ENCODE measurements around the gene HYDIN. TPM values are rescaled to one million over a fixed set of nuclear protein-coding genes. Genes with fewer than 3 reads are reported as not detected.
"Not testable (repeated sequence)": the region's sequence is repeated elsewhere in the genome, so short reads cannot be mapped to it uniquely, and the experiment has no call there.

Gene HYDIN
- total RNA-seq, 1 donor from 2014 or later: 0.07 TPM

DNA sequence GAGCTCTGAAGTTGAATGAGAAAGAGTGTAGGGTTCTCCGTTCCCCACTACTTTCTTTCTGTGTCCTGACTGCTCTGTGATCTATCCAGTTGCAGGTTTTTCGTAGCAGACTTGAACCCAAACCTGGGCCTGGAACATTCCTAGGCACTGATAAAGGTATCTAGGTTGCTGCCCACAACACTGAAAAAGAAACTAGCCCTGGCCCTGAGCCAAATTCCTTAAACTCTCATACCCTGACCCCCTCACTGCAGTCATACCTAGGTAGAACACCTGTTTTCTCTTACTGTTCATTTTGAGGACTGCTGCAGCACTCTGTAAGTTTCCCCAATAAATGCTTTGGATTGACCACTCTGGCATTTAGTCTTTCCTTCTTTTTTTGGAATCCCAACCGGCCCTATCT is 5.4 kb downstream of the HYDIN start:
- DNase-seq (ENCODE audit: low read depth, low spot score): no peak

DNA sequence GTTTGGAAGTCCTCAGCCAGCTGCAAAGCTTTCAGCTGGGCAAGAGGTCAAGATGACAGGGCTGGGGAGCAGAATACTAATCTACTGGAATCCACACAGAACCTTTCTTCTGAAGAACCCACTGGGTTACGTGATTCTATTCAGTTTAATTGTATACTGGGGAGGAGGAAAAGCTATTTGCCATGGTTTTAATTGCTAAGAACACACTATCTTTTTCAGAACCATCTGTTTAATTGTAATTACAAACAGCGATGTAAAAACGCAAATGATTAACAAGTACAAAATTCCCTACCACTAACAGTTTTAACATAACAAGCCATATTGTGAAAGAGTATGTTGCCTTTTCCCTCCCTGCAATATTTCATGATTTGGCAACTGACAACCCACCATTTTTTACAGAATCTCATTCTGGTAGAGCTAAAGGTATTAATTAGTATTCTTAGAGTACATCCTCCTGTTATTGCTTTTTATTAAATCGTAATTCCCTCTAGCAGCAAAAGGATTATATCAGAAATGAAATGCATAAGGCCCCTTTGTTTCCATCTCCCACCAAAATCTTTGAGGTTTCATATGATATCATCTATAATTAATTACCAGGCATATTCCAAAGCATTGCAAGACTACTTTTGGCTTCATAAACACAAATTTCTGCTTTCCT is 12.1 kb downstream of the HYDIN start:
- no peak for DNase-seq (ENCODE audit: low read depth, low spot score)

DNA sequence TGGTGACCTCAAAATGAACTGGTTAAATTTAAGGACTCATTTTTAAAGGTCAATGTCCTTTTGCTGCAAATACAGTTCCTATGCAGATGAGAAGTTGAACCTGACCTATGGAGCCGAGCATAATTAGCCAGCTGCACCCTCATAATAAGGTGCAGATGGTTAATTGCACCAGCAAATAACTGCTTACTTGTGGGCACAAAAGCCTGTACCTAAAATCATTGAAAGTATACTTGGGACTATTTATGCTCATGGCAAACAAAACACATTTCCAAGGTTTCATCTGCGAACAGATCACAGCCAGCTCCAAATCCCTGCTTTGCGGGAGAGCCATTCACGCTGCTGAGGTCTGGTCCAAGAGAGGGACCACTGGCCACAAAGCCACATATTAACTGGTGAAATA is 13.0 kb downstream of the HYDIN start:
- DNase-seq (ENCODE audit: low read depth, low spot score): no peak

DNA sequence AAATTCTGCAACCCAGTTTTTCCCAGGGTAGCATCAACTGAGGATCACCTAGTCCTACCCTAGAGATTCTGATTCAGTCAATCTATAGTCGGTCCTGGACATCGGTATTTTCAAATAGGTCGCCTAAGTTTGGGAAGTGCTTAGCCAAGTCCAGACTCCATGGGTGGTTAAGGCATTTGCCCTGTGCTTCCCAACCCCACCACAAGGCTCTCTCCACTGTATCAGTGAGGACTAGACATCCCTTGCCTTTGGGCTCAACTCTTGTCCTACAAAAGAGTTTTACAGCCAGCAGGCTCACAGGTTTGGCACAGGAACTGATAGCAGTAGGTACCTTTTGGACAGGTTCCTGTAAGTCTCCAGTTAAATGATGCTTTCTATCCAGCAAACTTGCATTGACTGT is 13.8 kb downstream of the HYDIN start:
- DNase-seq (ENCODE audit: low read depth, low spot score): no peak

DNA sequence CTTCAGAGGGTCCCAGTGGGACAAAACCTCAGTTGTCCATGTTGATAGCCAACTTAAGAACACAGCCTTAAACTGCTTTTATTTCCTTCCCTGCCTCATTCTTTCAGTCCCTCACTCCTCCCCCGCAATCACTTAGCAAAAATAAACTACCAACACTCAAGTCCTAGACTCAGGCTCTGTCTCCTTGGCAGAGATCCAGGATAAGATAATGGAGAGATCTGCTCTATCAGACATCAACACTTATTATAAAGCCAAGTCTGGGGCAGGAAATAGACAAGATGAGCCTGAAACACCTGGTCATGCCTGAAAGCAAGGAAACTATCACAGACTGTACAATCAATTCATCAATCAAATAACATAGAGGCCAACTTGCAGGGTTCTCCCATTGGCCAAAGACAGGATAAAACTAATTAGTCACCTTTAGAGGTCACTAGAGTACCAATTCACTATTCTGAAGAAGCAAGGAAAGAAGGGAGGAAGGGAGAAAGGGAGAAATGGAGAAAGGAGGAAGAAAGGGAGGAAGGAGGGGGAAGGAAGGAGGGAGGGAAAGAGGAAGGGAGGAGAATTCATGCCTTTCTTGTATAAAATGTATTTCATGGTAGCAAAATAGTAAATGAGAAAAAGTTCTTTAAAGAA is 15.7 kb downstream of the HYDIN start:
- no peak for DNase-seq (ENCODE audit: low read depth, low spot score)

DNA sequence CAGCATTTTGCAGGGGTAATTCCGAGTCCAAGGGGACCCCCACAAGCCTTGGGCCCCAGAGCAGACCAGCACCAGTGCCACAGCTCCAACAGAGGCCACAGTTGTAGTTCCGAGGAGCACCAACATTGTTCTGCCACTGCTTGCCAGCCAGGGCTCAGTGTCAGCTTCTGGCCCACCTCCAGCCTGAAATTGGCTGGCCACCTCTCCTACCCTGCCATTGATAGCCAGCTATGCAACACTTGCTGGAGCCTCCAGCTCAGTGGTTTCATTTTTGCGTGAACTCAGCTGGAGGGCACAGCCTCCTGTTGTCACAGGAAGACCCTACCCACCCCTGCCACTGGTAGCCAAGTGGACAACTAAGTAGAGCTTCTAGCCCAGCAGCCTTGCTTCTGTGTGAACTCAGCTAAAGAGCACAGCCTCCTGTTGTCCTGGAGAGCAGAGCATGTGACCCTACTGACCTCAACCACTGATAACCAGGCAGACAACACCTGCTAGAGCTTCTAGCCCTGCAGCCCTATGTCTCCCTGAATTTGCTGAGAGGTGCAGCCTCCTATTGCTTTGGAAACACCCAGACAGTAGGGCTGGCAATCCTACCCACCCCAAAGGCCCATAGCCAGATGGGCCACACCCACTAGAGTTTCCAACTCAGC is 24.9 kb downstream of the HYDIN start:
- DNase-seq (ENCODE audit: low read depth, low spot score): no peak

DNA sequence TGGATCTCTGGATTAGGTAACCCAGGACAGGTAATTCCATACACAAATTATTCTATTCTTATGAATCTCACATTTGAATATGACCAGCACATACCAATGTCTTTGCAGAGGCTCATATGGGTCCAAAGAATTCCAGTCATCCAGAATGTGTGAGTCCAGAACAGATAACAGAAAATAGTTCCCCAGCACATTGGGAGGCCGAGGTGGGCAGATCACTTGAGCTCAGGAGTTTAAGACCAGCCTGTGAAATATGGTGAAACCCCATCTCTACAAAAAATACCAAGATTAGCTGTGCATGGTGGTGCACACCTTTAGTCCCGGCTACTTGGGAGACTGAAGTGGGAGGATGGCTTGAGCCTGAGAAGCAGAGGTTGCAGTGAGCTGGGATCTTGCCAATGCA is 26.9 kb downstream of the HYDIN start:
- no peak for DNase-seq (ENCODE audit: low read depth, low spot score)

DNA sequence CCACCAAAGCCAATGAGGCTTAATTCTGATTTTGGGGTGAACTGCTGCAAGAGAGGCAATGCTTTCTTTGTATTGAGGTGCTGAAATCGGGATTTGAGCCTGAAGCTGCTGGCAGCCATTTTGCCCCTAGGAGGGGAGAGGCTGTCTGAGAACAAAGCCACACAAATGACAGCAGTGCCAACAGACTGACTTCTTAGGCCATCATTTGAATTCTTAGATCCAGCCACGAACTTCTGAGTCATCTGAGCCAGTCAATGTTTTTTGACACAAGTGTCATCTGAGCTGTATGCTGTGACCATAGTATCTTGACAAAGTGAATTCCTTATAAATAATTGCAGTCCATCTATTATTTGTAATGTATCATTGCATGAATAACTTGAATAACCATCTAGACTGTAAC is 29.0 kb downstream of the HYDIN start:
- DNase-seq (ENCODE audit: low read depth, low spot score): no peak

DNA sequence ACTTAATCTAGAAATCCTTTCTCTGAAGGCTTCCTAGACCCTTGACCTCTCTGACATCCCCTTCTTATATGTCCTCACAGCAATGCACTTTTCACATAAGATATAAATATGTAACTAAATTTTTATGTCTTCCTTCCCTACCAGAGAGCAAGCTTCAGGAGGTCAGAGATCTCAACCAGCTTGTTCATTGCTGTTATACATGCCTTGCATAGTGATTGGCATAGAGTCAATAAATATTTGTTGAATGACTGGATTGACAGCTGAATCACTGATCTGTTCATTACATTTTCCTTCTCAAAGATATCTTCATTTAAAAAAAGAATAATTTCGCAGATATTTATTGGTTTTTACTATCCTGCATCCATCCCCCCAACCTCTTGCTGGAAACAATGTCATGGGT is 29.5 kb downstream of the HYDIN start:
- no peak for DNase-seq (ENCODE audit: low read depth, low spot score)

DNA sequence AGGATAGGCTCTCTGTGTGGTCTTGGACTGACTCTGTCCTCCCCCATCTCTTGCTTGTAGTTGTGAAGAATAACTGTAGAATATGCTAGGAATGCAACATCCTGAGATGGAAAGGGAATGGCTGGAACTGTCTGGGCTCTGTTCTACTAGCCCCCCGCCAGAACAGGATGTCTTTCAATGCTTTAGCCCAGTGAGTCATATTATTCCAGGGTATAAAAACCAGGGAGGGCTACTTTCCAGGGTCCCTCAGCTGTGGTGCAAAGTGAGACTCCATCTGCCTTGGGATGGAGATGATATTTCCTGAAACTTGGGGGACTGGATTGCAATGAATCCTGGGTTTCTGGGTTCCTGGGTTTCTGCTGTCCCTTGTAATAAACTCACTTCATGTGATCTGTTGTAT is 32.1 kb downstream of the HYDIN start:
- no peak for DNase-seq (ENCODE audit: low read depth, low spot score)

DNA sequence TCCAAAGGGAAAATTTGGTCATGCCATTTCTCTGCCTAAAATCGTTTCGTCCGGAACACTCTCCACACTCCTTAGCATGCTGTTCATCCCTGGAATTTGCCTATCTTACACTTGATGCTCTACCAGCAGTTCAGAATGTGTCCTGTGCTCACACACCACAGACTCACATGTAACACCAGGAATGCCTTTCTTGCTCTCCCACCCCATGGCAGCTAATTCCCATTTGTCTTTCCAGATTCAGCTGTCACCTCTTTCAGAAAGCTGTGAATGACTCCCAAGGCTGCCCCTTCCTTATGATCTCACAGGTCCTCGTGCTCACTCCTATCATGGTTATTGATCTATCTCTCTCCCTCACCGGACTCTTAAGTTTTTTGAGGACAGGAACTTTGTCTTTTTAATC is 38.1 kb downstream of the HYDIN start:
- no peak for DNase-seq (ENCODE audit: low read depth, low spot score)

DNA sequence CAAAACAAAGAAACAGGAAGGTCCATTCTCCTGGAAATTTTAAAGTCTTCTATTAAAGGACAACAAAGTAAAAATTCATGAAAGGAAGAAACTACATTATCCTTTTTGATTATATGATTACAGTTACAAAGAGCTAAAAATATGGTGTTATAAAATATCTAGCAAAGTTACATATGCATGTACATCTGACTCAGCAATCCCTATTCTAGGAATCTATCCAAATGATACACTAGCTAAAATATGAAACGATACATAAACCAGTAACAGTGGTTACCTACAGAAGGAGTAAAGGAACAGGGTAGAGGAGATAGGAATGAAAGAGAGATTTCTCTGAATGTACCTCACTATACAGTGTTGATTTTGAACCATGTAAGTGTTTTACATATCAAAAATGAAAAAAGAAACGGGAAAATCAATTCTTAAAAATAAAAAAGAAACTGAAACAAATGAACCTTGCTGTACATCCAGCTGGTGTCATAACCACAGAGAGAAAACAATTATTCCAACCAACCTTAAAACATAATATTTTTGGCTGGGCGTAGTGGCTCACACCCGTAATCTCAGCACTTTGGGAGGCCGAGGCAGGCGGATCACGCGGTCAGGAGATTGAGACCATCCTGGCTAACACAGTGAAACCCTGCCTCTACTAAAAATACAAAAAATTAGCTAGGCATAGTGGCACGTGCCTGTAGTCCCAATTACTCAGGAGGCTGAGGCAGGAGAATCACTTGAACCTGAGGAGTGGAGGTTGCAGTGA is 41.4 kb downstream of the HYDIN start:
- DNase-seq (ENCODE audit: low read depth, low spot score): no peak

DNA sequence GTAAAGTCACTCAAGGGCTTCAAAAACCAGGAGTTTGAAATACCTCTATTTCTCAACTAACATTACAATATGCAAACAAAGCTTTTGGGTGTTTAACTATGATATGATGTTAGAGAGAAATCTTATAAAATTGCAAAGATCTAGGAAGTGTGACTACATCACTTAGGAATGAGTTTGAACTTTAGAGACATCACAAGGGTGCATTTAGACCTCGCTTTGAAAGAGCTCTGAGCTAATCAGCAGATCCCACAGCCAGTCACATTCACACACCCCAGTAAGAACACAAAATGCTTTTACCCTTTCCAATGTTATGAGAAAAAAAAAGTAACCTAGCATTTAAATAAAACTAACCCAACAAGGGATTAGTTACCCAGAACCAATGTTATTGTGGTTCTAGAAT is 45.2 kb downstream of the HYDIN start:
- no peak for DNase-seq (ENCODE audit: low read depth, low spot score)

DNA sequence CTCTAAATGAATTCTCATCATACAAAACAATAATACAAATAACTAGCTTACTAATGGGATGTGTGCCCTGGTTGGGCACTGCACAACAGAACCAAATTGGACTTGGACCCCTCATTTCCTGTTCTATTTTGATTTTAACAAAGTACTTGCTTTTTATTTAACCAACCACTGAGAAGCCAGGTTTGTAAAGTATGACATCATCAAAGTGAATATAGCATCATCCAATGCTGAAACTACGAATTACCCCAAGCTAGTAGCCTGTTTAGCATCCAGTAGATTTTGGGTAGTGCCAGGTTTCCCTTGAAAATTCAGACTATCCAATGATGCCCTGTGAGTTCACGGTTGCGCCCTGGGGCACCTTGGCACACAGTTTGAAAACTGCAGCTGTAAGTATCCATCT is 51.0 kb downstream of the HYDIN start:
- DNase-seq (ENCODE audit: low read depth, low spot score): no peak

DNA sequence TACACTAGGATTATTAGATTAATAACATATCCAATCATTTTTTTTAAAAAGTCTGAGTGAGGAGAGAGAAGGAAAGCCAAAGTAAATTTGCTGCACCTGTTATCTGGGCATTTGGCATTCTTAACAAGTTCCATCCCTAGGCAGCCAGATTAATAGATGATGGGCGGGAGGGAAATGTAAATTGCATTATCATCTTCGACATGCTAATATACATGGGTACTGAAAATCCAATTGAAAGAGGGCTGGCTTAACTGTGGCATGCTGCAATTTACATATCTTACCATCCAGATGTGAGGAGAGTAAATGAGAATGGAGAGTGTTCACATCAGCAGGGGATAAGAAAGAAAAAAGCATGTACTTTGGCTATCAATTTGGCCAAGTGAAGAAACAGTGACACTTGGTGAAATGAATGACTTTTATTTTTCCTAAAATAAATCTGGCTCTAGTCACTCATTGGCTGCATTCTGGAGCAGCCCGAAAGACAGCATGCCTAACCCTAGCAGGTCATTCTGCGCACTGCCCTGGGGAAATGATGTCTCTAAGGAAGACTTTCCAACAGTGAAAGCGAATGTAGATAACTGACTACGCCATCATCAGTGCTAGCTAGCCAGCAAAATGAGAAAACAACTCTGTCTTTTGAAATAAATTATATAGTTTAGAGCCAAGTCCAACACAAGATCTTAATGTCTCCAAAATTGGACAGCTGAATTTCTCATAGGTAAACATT is 57.9 kb downstream of the HYDIN start:
- no peak for DNase-seq (ENCODE audit: low read depth, low spot score)

DNA sequence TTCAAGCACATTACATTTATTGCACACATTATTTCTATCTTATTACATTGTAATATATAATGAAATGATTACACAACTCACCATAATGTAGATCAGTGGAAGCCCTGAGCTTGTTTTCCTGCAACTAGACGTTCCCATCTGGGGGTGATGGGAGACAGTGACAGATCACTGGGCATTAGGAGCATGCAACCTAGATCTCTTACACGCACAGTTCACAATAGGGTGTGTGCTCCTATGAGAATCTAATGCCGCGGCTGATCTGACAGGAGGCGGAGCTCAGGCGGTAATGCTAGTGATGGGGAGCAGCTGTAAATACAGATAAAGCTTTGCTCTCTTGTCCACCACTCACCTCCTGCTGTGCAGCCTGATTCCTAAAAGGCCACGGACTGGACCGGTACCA is 69.5 kb downstream of the HYDIN start:
- not testable (repeated sequence) for DNase-seq (ENCODE audit: low read depth, low spot score)

DNA sequence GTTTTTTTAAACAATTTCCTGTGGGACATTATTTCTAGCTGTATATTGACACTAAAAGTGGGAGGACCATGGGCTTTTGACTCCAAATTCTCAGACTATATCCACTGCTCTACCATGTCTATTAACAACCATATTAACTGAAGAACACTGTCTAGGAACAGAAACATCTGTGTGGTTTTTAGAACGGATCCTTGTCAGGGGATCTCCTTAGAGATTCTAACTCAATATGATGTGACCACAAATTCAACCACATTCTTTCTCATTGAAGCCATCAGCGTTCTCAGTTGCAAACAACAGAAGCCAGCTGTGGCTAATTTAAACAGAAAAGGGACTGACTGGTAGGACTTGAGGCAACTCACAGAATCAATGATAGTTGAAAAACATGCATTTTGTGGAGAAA is 73.2 kb downstream of the HYDIN start:
- DNase-seq (ENCODE audit: low read depth, low spot score): not testable (repeated sequence)

DNA sequence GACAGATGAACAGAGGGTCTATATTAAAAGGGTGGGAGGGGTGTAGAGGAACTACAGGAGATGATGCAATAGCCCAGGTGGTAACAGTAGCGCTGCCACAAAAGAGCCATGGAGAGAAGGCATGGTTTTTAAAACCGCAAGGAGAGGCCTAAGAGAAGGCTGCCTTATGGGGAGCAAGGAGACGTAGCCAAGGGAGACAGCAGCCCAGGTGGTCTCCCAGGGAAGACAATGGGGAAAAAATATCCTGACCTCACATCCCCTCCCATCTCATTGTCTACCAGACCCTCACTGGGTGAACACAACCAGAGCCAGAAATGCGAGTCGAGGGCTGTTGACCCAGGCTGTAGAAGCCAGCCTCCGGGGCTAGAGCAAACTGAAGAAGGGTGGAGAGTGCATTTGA is 77.2 kb downstream of the HYDIN start:
- DNase-seq (ENCODE audit: low read depth, low spot score): not testable (repeated sequence)

DNA sequence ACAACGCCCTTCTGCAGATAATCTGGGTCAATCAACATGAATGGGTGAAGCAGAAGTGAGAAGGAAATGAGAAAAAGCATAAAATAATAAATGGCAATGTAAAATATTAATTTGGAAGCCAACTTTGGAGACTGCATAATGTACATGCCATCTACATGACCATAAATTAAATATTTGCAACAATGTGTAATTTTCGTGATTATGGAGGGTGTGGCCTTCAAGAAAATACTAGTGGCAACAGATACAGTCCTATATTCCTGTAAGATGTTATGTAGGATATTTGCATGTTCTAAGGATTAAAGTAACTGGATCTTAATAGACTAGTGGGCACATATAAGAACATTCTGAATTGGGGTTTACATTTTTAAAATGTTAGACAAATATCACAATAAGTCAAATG is 78.9 kb downstream of the HYDIN start:
- not testable (repeated sequence) for DNase-seq (ENCODE audit: low read depth, low spot score)

DNA sequence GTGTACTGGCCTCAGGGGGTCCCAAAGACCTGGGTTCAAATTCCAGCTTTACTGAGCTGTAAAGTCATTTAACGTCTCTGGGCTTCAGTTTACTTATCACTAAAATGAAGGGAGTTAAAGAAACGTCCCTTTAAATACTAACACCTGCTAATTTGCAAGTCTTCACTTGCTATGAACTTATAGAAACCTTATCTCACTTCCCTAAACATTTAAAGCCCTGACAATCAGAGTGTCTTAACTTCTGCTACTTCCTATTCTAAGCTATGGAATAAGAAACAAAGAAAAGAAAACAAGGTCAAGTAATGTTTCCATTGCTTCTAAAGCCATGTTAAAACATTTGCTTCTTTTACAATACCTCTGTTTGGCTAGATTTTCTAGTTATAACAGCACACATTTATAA is 87.3 kb downstream of the HYDIN start:
- not testable (repeated sequence) for DNase-seq (ENCODE audit: low read depth, low spot score)

DNA sequence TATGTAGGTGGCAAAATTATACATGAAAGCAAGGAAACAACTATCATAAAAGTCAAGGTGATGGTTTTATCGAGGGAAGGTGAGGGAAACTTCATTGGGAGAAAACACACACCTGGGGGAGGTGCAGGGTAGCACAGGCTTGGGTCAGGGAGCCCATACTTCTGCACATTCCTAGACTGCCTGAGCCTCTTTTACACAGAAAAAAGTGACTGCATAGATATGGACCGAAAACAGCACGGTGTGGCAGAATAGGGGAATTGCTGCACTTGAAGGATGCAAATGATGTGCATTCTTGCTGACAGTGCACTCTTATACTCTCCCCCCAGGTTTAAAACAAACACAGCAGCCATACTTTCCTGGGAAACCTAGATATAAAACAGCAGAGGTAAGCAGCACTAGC is 120.0 kb downstream of the HYDIN start:
- DNase-seq (ENCODE audit: low read depth, low spot score): not testable (repeated sequence)

Data from pulmonary artery endothelial cell (primary cell).